H9 (cell line): ENCODE measurements around the gene MCHR1. TPM values are rescaled to one million over a fixed set of nuclear protein-coding genes. Genes with fewer than 3 reads are reported as not detected.

Experiments
- DNase-seq: peaks from one replicate; pipeline ENCODE4 v3.0.0-alpha.2; 2017
- H2AFZ ChIP-seq: one replicate; pipeline ENCODE4 v1.6.1; 2013; ENCODE audit warnings: mild to moderate bottlenecking, low read length, control low read depth, moderate library complexity
- H2AK5ac ChIP-seq: 2 replicates; pipeline ENCODE4 v1.6.1; 2013; ENCODE audit warnings: low read length, control low read depth, mixed read lengths; ENCODE audit not compliant: insufficient read length
- H2BK120ac ChIP-seq: one replicate; pipeline ENCODE4 v1.6.1; 2013; ENCODE audit warnings: low read depth, mild to moderate bottlenecking, low read length, control low read depth, inconsistent platforms; ENCODE audit not compliant: poor library complexity, severe bottlenecking
- H2BK12ac ChIP-seq: 2 replicates; pipeline ENCODE4 v1.6.1; 2013; ENCODE audit warnings: low read length, control low read depth, mixed read lengths, low read depth; ENCODE audit not compliant: insufficient read length
- H2BK15ac ChIP-seq: 2 replicates; pipeline ENCODE4 v1.6.1; 2013; ENCODE audit warnings: low read depth, low read length, control low read depth
- H2BK20ac ChIP-seq: one replicate; pipeline ENCODE4 v1.6.1; 2013; ENCODE audit warnings: low read depth, mild to moderate bottlenecking, low read length, control low read depth, inconsistent platforms; ENCODE audit not compliant: poor library complexity, severe bottlenecking
- H2BK5ac ChIP-seq: 2 replicates; pipeline ENCODE4 v1.6.1; 2013; ENCODE audit warnings: low read length, control low read depth, mixed read lengths; ENCODE audit not compliant: insufficient read length
- H3K14ac ChIP-seq: 2 replicates; pipeline ENCODE4 v1.6.1; 2013; ENCODE audit warnings: low read length, control low read depth; ENCODE audit not compliant: insufficient read depth
- H3K18ac ChIP-seq: 2 replicates; pipeline ENCODE4 v1.6.1; 2013; ENCODE audit warnings: low read depth, mild to moderate bottlenecking, mixed read lengths, low read length, control low read depth; ENCODE audit not compliant: insufficient read length
- H3K23ac ChIP-seq: 2 replicates; pipeline ENCODE4 v1.6.1; 2013; ENCODE audit warnings: low read length, control low read depth, mixed read lengths, low read depth; ENCODE audit not compliant: insufficient read length
- H3K23me2 ChIP-seq: 2 replicates; pipeline ENCODE4 v1.6.1; 2013; ENCODE audit warnings: low read depth, mild to moderate bottlenecking, mixed read lengths, low read length, control low read depth; ENCODE audit not compliant: insufficient read length, poor library complexity, severe bottlenecking
- H3K27ac ChIP-seq: 2 replicates; pipeline ENCODE4 v1.5.1; 2013; ENCODE audit warnings: low read length, control low read depth, mixed read lengths, low read depth; ENCODE audit not compliant: insufficient read length
- H3K27me3 ChIP-seq: 2 replicates; pipeline ENCODE4 v1.6.1; 2013; ENCODE audit warnings: low read length, control low read depth, inconsistent platforms; ENCODE audit not compliant: insufficient read depth
- H3K4ac ChIP-seq: 2 replicates; pipeline ENCODE4 v1.6.1; 2013; ENCODE audit warnings: low read depth, mild to moderate bottlenecking, control low read depth, inconsistent platforms, low read length, moderate library complexity
- H3K4me1 ChIP-seq: 2 replicates; pipeline ENCODE4 v1.6.1; 2013; ENCODE audit warnings: low read length, control low read depth, inconsistent platforms; ENCODE audit not compliant: insufficient read depth
- H3K4me2 ChIP-seq: 2 replicates; pipeline ENCODE4 v1.6.1; 2013; ENCODE audit warnings: low read length, control low read depth, mixed read lengths; ENCODE audit not compliant: insufficient read length, insufficient read depth
- H3K56ac ChIP-seq: 2 replicates; pipeline ENCODE4 v1.6.1; 2013; ENCODE audit warnings: low read depth, mild to moderate bottlenecking, mixed read lengths, low read length, control low read depth; ENCODE audit not compliant: insufficient read length
- H3K79me1 ChIP-seq: 2 replicates; pipeline ENCODE4 v1.6.1; 2013; ENCODE audit warnings: low read depth, mild to moderate bottlenecking, moderate library complexity, low read length, control low read depth, inconsistent platforms; ENCODE audit not compliant: insufficient read depth, poor library complexity, severe bottlenecking
- H3K79me2 ChIP-seq: 2 replicates; pipeline ENCODE4 v1.6.1; 2013; ENCODE audit warnings: low read length, control low read depth, inconsistent platforms; ENCODE audit not compliant: insufficient read depth
- H3K9ac ChIP-seq: 2 replicates; pipeline ENCODE4 v1.6.1; 2013; ENCODE audit warnings: low read length, control low read depth, mixed read lengths; ENCODE audit not compliant: insufficient read length; ENCODE audit errors: extremely low read depth
- H3K9me3 ChIP-seq: one replicate; pipeline ENCODE4 v1.6.1; 2013; ENCODE audit warnings: low read depth, low read length, inconsistent platforms; ENCODE audit not compliant: control insufficient read depth
- H3T11ph ChIP-seq: one replicate; pipeline ENCODE4 v1.6.1; 2013; ENCODE audit warnings: mild to moderate bottlenecking, low read length, control low read depth, inconsistent platforms
- H4K20me1 ChIP-seq: one replicate; pipeline ENCODE4 v1.6.1; 2013; ENCODE audit not compliant: control insufficient read depth, insufficient read length, insufficient read depth
- H4K5ac ChIP-seq: 2 replicates; pipeline ENCODE4 v1.6.1; 2013; ENCODE audit warnings: low read depth, mild to moderate bottlenecking, mixed read lengths, low read length, control low read depth; ENCODE audit not compliant: insufficient read length
- H4K8ac ChIP-seq: replicated peaks from 2 replicates; pipeline ENCODE4 v1.6.1; 2013; ENCODE audit warnings: low read length, control low read depth, mixed read lengths, low read depth; ENCODE audit not compliant: insufficient read length
- H4K91ac ChIP-seq: 2 replicates; pipeline ENCODE4 v1.6.1; 2013; ENCODE audit warnings: low read depth, mild to moderate bottlenecking, moderate library complexity, mixed read lengths, low read length, control low read depth; ENCODE audit not compliant: insufficient read length
- H3K27ac Mint-ChIP-seq, 3 experiments: 2 replicates in 2 of 3; 3 replicates in 1 of 3; pipeline ENCODE4 v1.8.0; 2020 to 2021; ENCODE audit warnings: mixed read lengths in 3 of 3, mild to moderate bottlenecking in 1 of 3, moderate library complexity in 1 of 3
- H3K27me3 Mint-ChIP-seq: 2 replicates; pipeline ENCODE4 v1.8.0; 2021; ENCODE audit warnings: low read depth, mild to moderate bottlenecking, moderate library complexity, mixed read lengths
- H3K36me3 Mint-ChIP-seq, 3 experiments: 2 replicates in 2 of 3; 3 replicates in 1 of 3; pipeline ENCODE4 v1.8.0; 2020 to 2021; ENCODE audit warnings: low read depth in 3 of 3, mixed read lengths in 3 of 3; ENCODE audit not compliant: insufficient read depth in 1 of 3
- H3K4me1 Mint-ChIP-seq, 2 experiments: 2 replicates each; pipeline ENCODE4 v1.8.0; 2020; ENCODE audit warnings: mixed read lengths in 2 of 2
- H3K4me3 Mint-ChIP-seq, 2 experiments: 2 replicates in 1 of 2; 3 replicates in 1 of 2; pipeline ENCODE4 v1.8.0; 2020 to 2021; ENCODE audit warnings: mild to moderate bottlenecking in 2 of 2, mixed read lengths in 2 of 2, moderate library complexity in 1 of 2
- H3K9me3 Mint-ChIP-seq, 2 experiments: 2 replicates in 1 of 2; 3 replicates in 1 of 2; pipeline ENCODE4 v1.8.0; 2020; ENCODE audit warnings: mild to moderate bottlenecking in 2 of 2, mixed read lengths in 2 of 2, moderate library complexity in 1 of 2
- WGBS: extraction: QIAGEN DNeasy Blood & Tissue Kit; methylation state at CpG from one replicate; pipeline ENCODE4 v1.1.7; 2013; ENCODE audit warnings: missing lambda C conversion rate, low lambda C conversion rate, mixed read lengths; ENCODE audit not compliant: insufficient read length; ENCODE audit errors: extremely low coverage; 5-methylcytosine and 5-hydroxymethylcytosine counted together
- total RNA-seq: library from RNA; stranded (reverse); gene quantifications from 2 replicates; pipeline ENCODE4 v1.2.1, GENCODE V29; 2021
- TF ChIP-seq, protein P1 (sequence below): fragments of 200-600 bp; sonication (generic); conservative IDR thresholded peaks from 3 replicates; pipeline ENCODE4 v1.8.0; 2021; ENCODE audit warnings: antibody characterized with exemption, mild to moderate bottlenecking

The MCHR1 gene
- total RNA-seq, 1 experiment from 2014 or later: 2.9 TPM

DNA sequence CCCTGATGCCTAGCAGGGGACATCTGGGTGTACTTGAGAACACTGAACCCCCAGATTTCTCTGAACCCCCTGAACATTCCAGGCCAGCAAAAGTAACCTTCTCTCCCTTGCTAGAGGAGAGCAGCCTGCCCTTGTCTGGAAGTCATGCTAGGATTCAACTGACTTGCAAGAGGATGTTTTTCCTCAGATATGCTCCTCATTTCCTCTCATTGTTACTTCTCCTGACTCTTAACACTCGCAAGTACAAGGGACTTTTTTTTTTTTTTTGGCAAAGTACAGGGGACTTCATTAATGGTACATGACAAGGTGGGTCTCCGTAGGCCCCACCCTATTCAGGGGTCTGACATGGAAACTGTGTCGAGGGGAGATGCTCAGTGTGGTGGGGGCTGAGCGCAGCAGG, 6.3 kb upstream of the MCHR1 start:
- Histone ChIP-seq H2BK15ac (no peak overlapping the region), H2BK5ac (no peak overlapping the region), H3K9me3 (no peaks in the 10 kb centered on the region), H3K14ac (no peak overlapping the region), H2AK5ac (no peak overlapping the region), H2BK12ac (no peak overlapping the region), H3K4me2 (no peak overlapping the region), H2BK20ac (no peak overlapping the region), H3K23me2 (no peaks in the 10 kb centered on the region), H4K20me1 (no peaks in the 10 kb centered on the region), H3K9ac (no peak overlapping the region), H3K79me1 (no peaks in the 10 kb centered on the region), H3K4ac (no peak overlapping the region), H3T11ph (no peak overlapping the region), H4K8ac (no peak overlapping the region), H4K91ac (no peak overlapping the region), H3K27ac (no peak overlapping the region), H3K4me1 (no peaks in the 10 kb centered on the region; the same call in 1 of the 2 replicates), H4K5ac (no peak overlapping the region), H3K27me3 (no peaks in the 10 kb centered on the region), H2AFZ (no peak overlapping the region), H3K79me2 (no peaks in the 10 kb centered on the region), H2BK120ac (no peak overlapping the region), H3K23ac (no peak overlapping the region), H3K56ac (no peak overlapping the region), H3K18ac (no peak overlapping the region)
- H3K36me3 Mint-ChIP-seq: peaks cover 0 to 1% (median 0%) of the 10 kb centered on the region in 3 experiments; a peak in 1 of 7 replicates
- H3K9me3 Mint-ChIP-seq: peaks cover 0 to 2% of the 10 kb centered on the region in 2 experiments; a peak in 2 of 5 replicates
- no CpG with 5 or more reads among the region's 4 CpGs for WGBS
- DNase-seq: no peak
- no peak overlapping the region for H3K27ac Mint-ChIP-seq
- peaks cover 2% of the 10 kb centered on the region for H3K27me3 Mint-ChIP-seq
- H3K4me3 Mint-ChIP-seq: no peak overlapping the region
- TF ChIP-seq, protein P1, sequence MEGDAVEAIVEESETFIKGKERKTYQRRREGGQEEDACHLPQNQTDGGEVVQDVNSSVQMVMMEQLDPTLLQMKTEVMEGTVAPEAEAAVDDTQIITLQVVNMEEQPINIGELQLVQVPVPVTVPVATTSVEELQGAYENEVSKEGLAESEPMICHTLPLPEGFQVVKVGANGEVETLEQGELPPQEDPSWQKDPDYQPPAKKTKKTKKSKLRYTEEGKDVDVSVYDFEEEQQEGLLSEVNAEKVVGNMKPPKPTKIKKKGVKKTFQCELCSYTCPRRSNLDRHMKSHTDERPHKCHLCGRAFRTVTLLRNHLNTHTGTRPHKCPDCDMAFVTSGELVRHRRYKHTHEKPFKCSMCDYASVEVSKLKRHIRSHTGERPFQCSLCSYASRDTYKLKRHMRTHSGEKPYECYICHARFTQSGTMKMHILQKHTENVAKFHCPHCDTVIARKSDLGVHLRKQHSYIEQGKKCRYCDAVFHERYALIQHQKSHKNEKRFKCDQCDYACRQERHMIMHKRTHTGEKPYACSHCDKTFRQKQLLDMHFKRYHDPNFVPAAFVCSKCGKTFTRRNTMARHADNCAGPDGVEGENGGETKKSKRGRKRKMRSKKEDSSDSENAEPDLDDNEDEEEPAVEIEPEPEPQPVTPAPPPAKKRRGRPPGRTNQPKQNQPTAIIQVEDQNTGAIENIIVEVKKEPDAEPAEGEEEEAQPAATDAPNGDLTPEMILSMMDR: no peak
- H3K4me1 Mint-ChIP-seq: peaks cover 6 to 7% of the 10 kb centered on the region in 2 experiments
